HepG2 (cell line): ENCODE data around the gene MIA2. TPM values are rescaled to one million over a fixed set of nuclear protein-coding genes. Genes with fewer than 3 reads are reported as not detected.

ENCODE experiments used
- AGO1 ChIP-seq: fragments of 200-400 bp; formaldehyde crosslinking; IDR thresholded peaks from 2 replicates; pipeline ENCODE4 v1.6.1; 2017; ENCODE audit warnings: mild to moderate bottlenecking, low read depth, low read length, moderate library complexity; ENCODE audit not compliant: poor library complexity, severe bottlenecking
- BHLHE40 ChIP-seq: IDR thresholded peaks from 2 replicates; pipeline ENCODE4 v1.6.1; 2011; ENCODE audit warnings: low read length, improper control_type of control experiment
- ESRRA ChIP-seq: sonication (generic); formaldehyde crosslinking; IDR thresholded peaks from 2 replicates; pipeline ENCODE4 v1.5.1; 2020; ENCODE audit warnings: mild to moderate bottlenecking, low read depth, missing genetic modification reagents
- HNF4G ChIP-seq, 2 experiments: sonication (generic) in 1 of 2; formaldehyde crosslinking in 1 of 2; IDR thresholded peaks; 2 replicates each; pipeline versions ENCODE4 v1.4.0 to v1.6.1; 2011 to 2020; ENCODE audit warnings: borderline replicate concordance in 2 of 2, low read depth in 2 of 2, mild to moderate bottlenecking in 2 of 2, low read length in 1 of 2, missing genetic modification reagents in 1 of 2, moderate library complexity in 1 of 2
- JUNB ChIP-seq: sonication (generic); formaldehyde crosslinking; IDR thresholded peaks from 2 replicates; pipeline ENCODE4 v1.8.0; 2022; ENCODE audit warnings: missing genetic modification reagents, mild to moderate bottlenecking, borderline replicate concordance
- NR2C2 ChIP-seq: sonication (generic); formaldehyde crosslinking; IDR thresholded peaks from 2 replicates; pipeline ENCODE4 v1.4.0; 2020; ENCODE audit warnings: missing genetic modification reagents, mild to moderate bottlenecking, moderate library complexity, borderline replicate concordance
- PCBP2 ChIP-seq: fragments of 200-400 bp; formaldehyde crosslinking; optimal IDR thresholded peaks from 2 replicates; pipeline ENCODE3; 2018; ENCODE audit warnings: low read length, low read depth; ENCODE audit not compliant: poor library complexity, severe bottlenecking
- SALL1 ChIP-seq: sonication (generic); formaldehyde crosslinking; IDR thresholded peaks from 2 replicates; pipeline ENCODE4 v1.8.0; 2022; ENCODE audit warnings: mild to moderate bottlenecking, missing genetic modification reagents
- SCMH1 ChIP-seq: sonication (generic); formaldehyde crosslinking; IDR thresholded peaks from 2 replicates; pipeline ENCODE4 v1.9.0; 2021; ENCODE audit warnings: missing genetic modification reagents, mild to moderate bottlenecking, borderline replicate concordance
- SMAD1 ChIP-seq: sonication (generic); formaldehyde crosslinking; IDR thresholded peaks from 2 replicates; pipeline ENCODE4 v1.4.0; 2020; ENCODE audit warnings: missing genetic modification reagents, low read depth, mild to moderate bottlenecking, borderline replicate concordance
- ZMYM4 ChIP-seq: sonication (generic); formaldehyde crosslinking; IDR thresholded peaks from 2 replicates; pipeline ENCODE4 v1.8.1; 2023; ENCODE audit warnings: mild to moderate bottlenecking, missing genetic modification reagents
- ZNF34 ChIP-seq: sonication (generic); formaldehyde crosslinking; IDR thresholded peaks from 2 replicates; pipeline ENCODE4 v1.4.0; 2020; ENCODE audit warnings: mild to moderate bottlenecking, missing genetic modification reagents, borderline replicate concordance
- ZNF567 ChIP-seq: sonication (generic); formaldehyde crosslinking; IDR thresholded peaks from 2 replicates; pipeline ENCODE4 v1.8.1; 2023; ENCODE audit warnings: mild to moderate bottlenecking, missing genetic modification reagents, borderline replicate concordance
- ZNF652 ChIP-seq: IDR thresholded peaks from 2 replicates; pipeline ENCODE4 v1.6.1; 2016; ENCODE audit warnings: low read depth, borderline replicate concordance
- ZNF737 ChIP-seq: sonication (generic); formaldehyde crosslinking; IDR thresholded peaks from 2 replicates; pipeline ENCODE4 v1.5.0; 2020; ENCODE audit warnings: missing genetic modification reagents, mild to moderate bottlenecking, borderline replicate concordance
- polyA plus RNA-seq, 8 experiments: library from polyadenylated mRNA; depleted of rRNA in 3 of 8; stranded (reverse) in 7 of 8; unstranded in 1 of 8; fragments of >200 nt; fragmentation: Illumina TruSeq in 4 of 8; extraction: Trizol in 4 of 8; gene quantifications; 2 replicates each; pipeline versions ENCODE4 v1.2.1 to v1.2.3, GENCODE V29; 2011 to 2016; ENCODE audit warnings: low read depth in 4 of 8, missing spikeins in 1 of 8, mixed read lengths in 1 of 8; ENCODE audit not compliant: insufficient read depth in 1 of 8
- total RNA-seq, 5 experiments: library from RNA; depleted of rRNA; stranded (reverse); fragments of >200 nt; fragmentation: Illumina TruSeq; extraction: Trizol; gene quantifications; 2 replicates each; pipeline ENCODE4 v1.2.3, GENCODE V29; 2016; ENCODE audit warnings: low read depth in 1 of 5
- TF ChIP-seq, protein P1 (sequence below): sonication (generic); formaldehyde crosslinking; IDR thresholded peaks from 2 replicates; pipeline ENCODE4 v1.4.0; 2020; ENCODE audit warnings: mild to moderate bottlenecking, low read depth, missing genetic modification reagents
- TF ChIP-seq, protein P2 (sequence below): sonication (generic); formaldehyde crosslinking; IDR thresholded peaks from 2 replicates; pipeline ENCODE4 v1.8.1; 2023; ENCODE audit warnings: mild to moderate bottlenecking, missing genetic modification reagents
- TF ChIP-seq, protein P3 (sequence below), 2 experiments: IDR thresholded peaks; 2 replicates each; pipeline ENCODE4 v1.6.1; 2011 to 2012; ENCODE audit warnings: low read length in 2 of 2, borderline replicate concordance in 1 of 2, low read depth in 1 of 2, mild to moderate bottlenecking in 1 of 2, moderate library complexity in 1 of 2
- TF ChIP-seq, protein P4 (sequence below): sonication (generic); formaldehyde crosslinking; IDR thresholded peaks from 2 replicates; pipeline ENCODE4 v1.9.0; 2022; ENCODE audit warnings: missing genetic modification reagents, mild to moderate bottlenecking, borderline replicate concordance

Gene MIA2
- total and polyA plus RNA-seq, 2 of the 13 experiments (the other 11 are each of a cell fraction or from before 2014, with no cell fraction given), result 134 to 158 TPM

DNA sequence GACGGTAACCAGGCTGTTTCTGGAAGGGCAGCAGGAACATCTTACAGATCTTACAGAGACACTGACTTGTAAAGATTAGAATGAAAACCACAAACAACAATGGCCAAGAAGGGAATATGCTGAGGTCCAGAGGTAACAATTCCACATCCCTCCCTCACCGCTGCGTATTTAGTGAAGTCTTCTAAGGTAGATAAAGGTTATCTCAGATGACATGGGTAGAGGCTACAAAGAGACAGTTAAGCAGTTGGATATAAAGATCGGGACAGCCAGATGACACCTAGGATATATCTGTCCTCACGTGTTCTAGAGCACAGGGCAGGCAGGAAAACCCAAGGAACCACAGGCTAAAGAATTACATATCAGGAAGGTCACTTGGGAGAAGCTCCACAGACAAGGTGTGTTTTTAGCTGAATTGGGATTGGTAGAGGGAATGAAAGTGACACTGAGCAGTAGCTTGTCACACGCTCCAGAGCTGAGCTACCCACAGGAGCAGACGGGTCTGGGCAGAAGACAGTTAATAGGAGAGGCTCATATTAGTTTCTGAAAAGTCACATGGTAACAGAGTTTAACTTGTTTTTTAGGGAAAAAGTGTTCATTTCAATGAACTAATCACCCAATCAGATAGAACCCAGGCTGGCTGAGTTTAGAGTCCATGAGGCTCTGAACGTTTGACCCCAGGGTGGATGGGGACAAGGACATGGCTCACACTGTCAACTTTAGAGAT lies 83.3 kb downstream of the MIA2 start (continued):
- TF ChIP-seq SMAD1 (CRISPR knock-in tag), result 0 out of 2 replicates have a peak, but pooled peaks have one; percentile 43
- TF ChIP-seq, protein P1, sequence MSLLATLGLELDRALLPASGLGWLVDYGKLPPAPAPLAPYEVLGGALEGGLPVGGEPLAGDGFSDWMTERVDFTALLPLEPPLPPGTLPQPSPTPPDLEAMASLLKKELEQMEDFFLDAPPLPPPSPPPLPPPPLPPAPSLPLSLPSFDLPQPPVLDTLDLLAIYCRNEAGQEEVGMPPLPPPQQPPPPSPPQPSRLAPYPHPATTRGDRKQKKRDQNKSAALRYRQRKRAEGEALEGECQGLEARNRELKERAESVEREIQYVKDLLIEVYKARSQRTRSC (CRISPR knock-in tag), result 0 out of 2 replicates have a peak, but pooled peaks have one; percentile 39
- no peak for TF ChIP-seq BHLHE40
- TF ChIP-seq, protein P2, sequence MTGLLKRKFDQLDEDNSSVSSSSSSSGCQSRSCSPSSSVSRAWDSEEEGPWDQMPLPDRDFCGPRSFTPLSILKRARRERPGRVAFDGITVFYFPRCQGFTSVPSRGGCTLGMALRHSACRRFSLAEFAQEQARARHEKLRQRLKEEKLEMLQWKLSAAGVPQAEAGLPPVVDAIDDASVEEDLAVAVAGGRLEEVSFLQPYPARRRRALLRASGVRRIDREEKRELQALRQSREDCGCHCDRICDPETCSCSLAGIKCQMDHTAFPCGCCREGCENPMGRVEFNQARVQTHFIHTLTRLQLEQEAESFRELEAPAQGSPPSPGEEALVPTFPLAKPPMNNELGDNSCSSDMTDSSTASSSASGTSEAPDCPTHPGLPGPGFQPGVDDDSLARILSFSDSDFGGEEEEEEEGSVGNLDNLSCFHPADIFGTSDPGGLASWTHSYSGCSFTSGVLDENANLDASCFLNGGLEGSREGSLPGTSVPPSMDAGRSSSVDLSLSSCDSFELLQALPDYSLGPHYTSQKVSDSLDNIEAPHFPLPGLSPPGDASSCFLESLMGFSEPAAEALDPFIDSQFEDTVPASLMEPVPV (CRISPR knock-in tag), result no peak
- TF ChIP-seq SCMH1, result no peak
- TF ChIP-seq ZMYM4 (CRISPR knock-in tag), result peak; percentile 58
- TF ChIP-seq ZNF737, result no peak
- TF ChIP-seq ZNF567 (CRISPR knock-in tag), result 0 out of 2 replicates have a peak, but pooled peaks have one; percentile 52
- 0 out of 2 replicates have a peak, but pooled peaks have one; percentile 22 for TF ChIP-seq SALL1
- TF ChIP-seq, protein P3, sequence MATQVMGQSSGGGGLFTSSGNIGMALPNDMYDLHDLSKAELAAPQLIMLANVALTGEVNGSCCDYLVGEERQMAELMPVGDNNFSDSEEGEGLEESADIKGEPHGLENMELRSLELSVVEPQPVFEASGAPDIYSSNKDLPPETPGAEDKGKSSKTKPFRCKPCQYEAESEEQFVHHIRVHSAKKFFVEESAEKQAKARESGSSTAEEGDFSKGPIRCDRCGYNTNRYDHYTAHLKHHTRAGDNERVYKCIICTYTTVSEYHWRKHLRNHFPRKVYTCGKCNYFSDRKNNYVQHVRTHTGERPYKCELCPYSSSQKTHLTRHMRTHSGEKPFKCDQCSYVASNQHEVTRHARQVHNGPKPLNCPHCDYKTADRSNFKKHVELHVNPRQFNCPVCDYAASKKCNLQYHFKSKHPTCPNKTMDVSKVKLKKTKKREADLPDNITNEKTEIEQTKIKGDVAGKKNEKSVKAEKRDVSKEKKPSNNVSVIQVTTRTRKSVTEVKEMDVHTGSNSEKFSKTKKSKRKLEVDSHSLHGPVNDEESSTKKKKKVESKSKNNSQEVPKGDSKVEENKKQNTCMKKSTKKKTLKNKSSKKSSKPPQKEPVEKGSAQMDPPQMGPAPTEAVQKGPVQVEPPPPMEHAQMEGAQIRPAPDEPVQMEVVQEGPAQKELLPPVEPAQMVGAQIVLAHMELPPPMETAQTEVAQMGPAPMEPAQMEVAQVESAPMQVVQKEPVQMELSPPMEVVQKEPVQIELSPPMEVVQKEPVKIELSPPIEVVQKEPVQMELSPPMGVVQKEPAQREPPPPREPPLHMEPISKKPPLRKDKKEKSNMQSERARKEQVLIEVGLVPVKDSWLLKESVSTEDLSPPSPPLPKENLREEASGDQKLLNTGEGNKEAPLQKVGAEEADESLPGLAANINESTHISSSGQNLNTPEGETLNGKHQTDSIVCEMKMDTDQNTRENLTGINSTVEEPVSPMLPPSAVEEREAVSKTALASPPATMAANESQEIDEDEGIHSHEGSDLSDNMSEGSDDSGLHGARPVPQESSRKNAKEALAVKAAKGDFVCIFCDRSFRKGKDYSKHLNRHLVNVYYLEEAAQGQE (IDR thresholded peaks at IDR 0.05; ENCODE audit: borderline replicate concordance in 1 of 2, low read depth in 1 of 2, low read length in 2 of 2), result 0 out of 4 replicates have a peak, but pooled peaks of 1 of the 2 experiments have one; percentile 15
- TF ChIP-seq JUNB, result no peak
- peak; percentile 63; the same call in 1 of the 2 replicates for TF ChIP-seq ESRRA (CRISPR knock-in tag)
- TF ChIP-seq, protein P4, sequence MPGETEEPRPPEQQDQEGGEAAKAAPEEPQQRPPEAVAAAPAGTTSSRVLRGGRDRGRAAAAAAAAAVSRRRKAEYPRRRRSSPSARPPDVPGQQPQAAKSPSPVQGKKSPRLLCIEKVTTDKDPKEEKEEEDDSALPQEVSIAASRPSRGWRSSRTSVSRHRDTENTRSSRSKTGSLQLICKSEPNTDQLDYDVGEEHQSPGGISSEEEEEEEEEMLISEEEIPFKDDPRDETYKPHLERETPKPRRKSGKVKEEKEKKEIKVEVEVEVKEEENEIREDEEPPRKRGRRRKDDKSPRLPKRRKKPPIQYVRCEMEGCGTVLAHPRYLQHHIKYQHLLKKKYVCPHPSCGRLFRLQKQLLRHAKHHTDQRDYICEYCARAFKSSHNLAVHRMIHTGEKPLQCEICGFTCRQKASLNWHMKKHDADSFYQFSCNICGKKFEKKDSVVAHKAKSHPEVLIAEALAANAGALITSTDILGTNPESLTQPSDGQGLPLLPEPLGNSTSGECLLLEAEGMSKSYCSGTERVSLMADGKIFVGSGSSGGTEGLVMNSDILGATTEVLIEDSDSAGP (CRISPR knock-in tag), result no peak
- TF ChIP-seq ZNF34 (CRISPR knock-in tag), result 0 out of 2 replicates have a peak, but pooled peaks have one; percentile 33
- TF ChIP-seq AGO1, result no peak
- peak; percentile 47; the same call in 1 of the 2 replicates for TF ChIP-seq NR2C2 (CRISPR knock-in tag)
- TF ChIP-seq PCBP2, result no peak
- no peak for TF ChIP-seq HNF4G (IDR thresholded peaks at IDR 0.05; ENCODE audit: borderline replicate concordance, low read depth, low read length)
- 0 out of 2 replicates have a peak, but pooled peaks have one; percentile 33 for TF ChIP-seq HNF4G (CRISPR knock-in tag; IDR thresholded peaks at IDR 0.05; ENCODE audit: borderline replicate concordance, low read depth)
- peak; percentile 57; the same call in 1 of the 2 replicates for TF ChIP-seq ZNF652 (CRISPR knock-in tag)
